ENCODE results near the gene FBXO28. TPM values are rescaled to one million over a fixed set of nuclear protein-coding genes. Genes with fewer than 3 reads are reported as not detected.

FBXO28 gene
- total RNA-seq, 4 donors from 2014 or later = 7.0 to 31.0 (median 26.4) TPM

GRCh38 chr1:224118688-224119087 lies 4.8 kb downstream of the FBXO28 start:
- Histone ChIP-seq H3K27ac (no peak overlapping the region), H3K36me3 (no peaks in the 10 kb centered on the region), H3K9me3 (no peaks in the 10 kb centered on the region), H3K4me1 (peaks cover 12 to 22% (median 18%) of the 10 kb centered on the region in 4 donors), H3K27me3 (no peaks in the 10 kb centered on the region), H3K4me3 (no peak overlapping the region)
- WGBS, 2 donors (ENCODE audit: low coverage in 1 of 2) = 42% methylated on average over 1 of the region's 1 CpG; no CpG with 5 or more reads in 1 of the 2 donors
- intact Hi-C loops (cut with DNase I; ENCODE audit: low total_unique reads) = loop anchor here (5.0 kb wide), 1 partner anchor 214 kb away; the partner anchor contains the start of gene NVL
- in situ Hi-C loops (cut with MboI; ENCODE audit: low pct_ligation_motif_present in 1 of 4, low pct_unique_long_range_greater_than_20kb in 1 of 4, low sequenced_read_pairs in 3 of 4) = loop anchor here in 3 of 4 donors (10.0 to 25.0 kb wide), 4 partner anchors 194 to 336 kb away; partner anchors contain the start of gene NVL (in 1 of the 3)
- no peak for TF ChIP-seq EP300 (IDR thresholded peaks at IDR 0.05; ENCODE audit: low read depth)
- no peak for TF ChIP-seq POLR2AphosphoS5 (IDR thresholded peaks at IDR 0.05)
- TF ChIP-seq POLR2A (IDR thresholded peaks at IDR 0.05) = no peak
- TF ChIP-seq CTCF (IDR thresholded peaks at IDR 0.05) = no peak
- DNase-seq = no peak

GRCh38 chr1:224123136-224123535 lies 9.2 kb downstream of the FBXO28 start:
- no peak for TF ChIP-seq CTCF (IDR thresholded peaks at IDR 0.05)
- no peak for TF ChIP-seq POLR2A (IDR thresholded peaks at IDR 0.05)
- TF ChIP-seq POLR2AphosphoS5 (IDR thresholded peaks at IDR 0.05) = no peak
- no peak for TF ChIP-seq EP300 (IDR thresholded peaks at IDR 0.05; ENCODE audit: low read depth)
- intact Hi-C loops (cut with DNase I; ENCODE audit: low total_unique reads) (no loop called here), in situ Hi-C loops (cut with MboI; ENCODE audit: low pct_ligation_motif_present in 1 of 4, low pct_unique_long_range_greater_than_20kb in 1 of 4, low sequenced_read_pairs in 3 of 4) (loop anchor here in 2 of 4 donors (5.0 to 25.0 kb wide), 3 partner anchors 189 to 342 kb away; partner anchors contain the start of gene NVL (in 1 of the 2))
- Histone ChIP-seq H3K4me1 (no peaks in the 10 kb centered on the region), H3K27ac (no peak overlapping the region), H3K27me3 (no peaks in the 10 kb centered on the region), H3K36me3 (no peaks in the 10 kb centered on the region), H3K9me3 (no peaks in the 10 kb centered on the region), H3K4me3 (no peak overlapping the region)
- WGBS, 2 donors (ENCODE audit: low coverage in 1 of 2) = 76 to 100% methylated on average over 3 to 4 of the region's 4 CpGs
- DNase-seq = no peak

GRCh38 chr1:224124220-224124619 lies 10.3 kb downstream of the FBXO28 start:
- intact Hi-C loops (cut with DNase I; ENCODE audit: low total_unique reads) (no loop called here), in situ Hi-C loops (cut with MboI; ENCODE audit: low pct_ligation_motif_present in 1 of 4, low pct_unique_long_range_greater_than_20kb in 1 of 4, low sequenced_read_pairs in 3 of 4) (loop anchor here in 2 of 4 donors (5.0 to 25.0 kb wide), 3 partner anchors 188 to 341 kb away; partner anchors contain the start of gene NVL (in 1 of the 2))
- no peaks in the 10 kb centered on the region for H3K4me1 ChIP-seq
- DNase-seq = no peak
- H3K4me3 ChIP-seq = no peak overlapping the region
- TF ChIP-seq CTCF (IDR thresholded peaks at IDR 0.05) (no peak), EP300 (IDR thresholded peaks at IDR 0.05; ENCODE audit: low read depth) (no peak), POLR2AphosphoS5 (IDR thresholded peaks at IDR 0.05) (no peak), POLR2A (IDR thresholded peaks at IDR 0.05) (no peak)
- H3K27me3 ChIP-seq = no peaks in the 10 kb centered on the region
- H3K27ac ChIP-seq = no peak overlapping the region
- H3K9me3 ChIP-seq = no peaks in the 10 kb centered on the region
- H3K36me3 ChIP-seq = no peaks in the 10 kb centered on the region

GRCh38 chr1:224127925-224128819 lies 14.3 kb downstream of the FBXO28 start:
- no peak for TF ChIP-seq POLR2A (IDR thresholded peaks at IDR 0.05)
- TF ChIP-seq EP300 (IDR thresholded peaks at IDR 0.05; ENCODE audit: low read depth) = no peak
- Histone ChIP-seq H3K4me1 (no peaks in the 10 kb centered on the region), H3K36me3 (peaks cover 0 to 29% (median 16%) of the 10 kb centered on the region in 4 donors), H3K27me3 (no peaks in the 10 kb centered on the region), H3K9me3 (no peaks in the 10 kb centered on the region), H3K4me3 (no peak overlapping the region), H3K27ac (no peak overlapping the region)
- DNase-seq = no peak
- intact Hi-C loops (cut with DNase I; ENCODE audit: low total_unique reads) = no loop called here
- whole genome bisulfite sequencing, 2 donors (ENCODE audit: low coverage in 1 of 2) = 86 to 92% methylated on average over 5 of the region's 5 CpGs
- in situ Hi-C loops (cut with MboI; ENCODE audit: low pct_ligation_motif_present in 1 of 4, low pct_unique_long_range_greater_than_20kb in 1 of 4, low sequenced_read_pairs in 3 of 4) = loop anchor here in 1 of 4 donors (10.0 kb wide), 1 partner anchor 337 kb away; no protein-coding TSS in a partner anchor

Measured in transverse colon (tissue), 4 donors.